NCI-H2029 (cell line): ENCODE measurements around the gene TANC1.

Experiments
- DNase-seq: peaks from one replicate; lab custom pipeline; 2025; lab: John Stamatoyannopoulos, UW

TANC1 gene

DNA sequence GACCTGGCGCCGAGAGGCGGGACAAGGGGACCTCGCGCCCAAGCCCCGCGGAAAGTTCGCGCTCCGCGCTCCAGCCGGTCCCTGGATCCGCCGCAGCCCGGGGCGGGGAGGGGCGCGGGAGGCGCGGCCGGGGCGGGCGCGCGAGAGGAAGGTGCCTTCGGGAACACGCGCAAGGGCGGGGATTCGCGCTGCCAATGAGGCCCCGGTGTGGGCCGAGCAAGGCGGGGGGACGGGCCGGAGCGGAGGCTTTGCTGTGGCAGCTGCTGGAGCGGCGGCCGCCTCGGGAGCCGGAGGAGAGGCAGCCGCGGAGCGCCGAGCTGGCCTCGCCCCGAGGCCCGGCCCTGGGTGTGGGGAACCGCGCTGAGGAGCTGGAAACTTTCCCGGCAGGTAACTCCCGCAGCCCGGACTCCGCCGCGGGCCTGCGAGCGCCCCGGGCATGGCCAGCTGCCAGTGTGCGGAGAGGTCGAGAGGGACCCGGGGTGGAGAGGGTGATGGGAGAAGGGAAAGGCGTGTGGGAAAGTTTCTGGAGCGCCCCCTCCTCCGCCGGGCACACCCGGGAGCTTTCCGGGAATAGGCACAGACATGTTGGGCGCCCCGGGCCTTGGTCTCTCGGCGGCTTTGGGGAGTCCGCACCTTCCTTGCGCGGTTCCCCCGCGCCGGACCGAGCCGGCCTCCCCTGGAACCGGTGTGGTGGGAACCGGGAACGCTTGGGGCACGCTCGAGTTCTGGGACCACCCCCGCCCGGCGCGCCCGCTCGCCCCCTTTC lies at the start of gene TANC1:
TANC1 (plus strand) TSS at position 245 of the 766 bp plus-strand sequence. CDS start 97,271 bp downstream, outside the sequence.
- peak; percentile 80 for DNase-seq

DNA sequence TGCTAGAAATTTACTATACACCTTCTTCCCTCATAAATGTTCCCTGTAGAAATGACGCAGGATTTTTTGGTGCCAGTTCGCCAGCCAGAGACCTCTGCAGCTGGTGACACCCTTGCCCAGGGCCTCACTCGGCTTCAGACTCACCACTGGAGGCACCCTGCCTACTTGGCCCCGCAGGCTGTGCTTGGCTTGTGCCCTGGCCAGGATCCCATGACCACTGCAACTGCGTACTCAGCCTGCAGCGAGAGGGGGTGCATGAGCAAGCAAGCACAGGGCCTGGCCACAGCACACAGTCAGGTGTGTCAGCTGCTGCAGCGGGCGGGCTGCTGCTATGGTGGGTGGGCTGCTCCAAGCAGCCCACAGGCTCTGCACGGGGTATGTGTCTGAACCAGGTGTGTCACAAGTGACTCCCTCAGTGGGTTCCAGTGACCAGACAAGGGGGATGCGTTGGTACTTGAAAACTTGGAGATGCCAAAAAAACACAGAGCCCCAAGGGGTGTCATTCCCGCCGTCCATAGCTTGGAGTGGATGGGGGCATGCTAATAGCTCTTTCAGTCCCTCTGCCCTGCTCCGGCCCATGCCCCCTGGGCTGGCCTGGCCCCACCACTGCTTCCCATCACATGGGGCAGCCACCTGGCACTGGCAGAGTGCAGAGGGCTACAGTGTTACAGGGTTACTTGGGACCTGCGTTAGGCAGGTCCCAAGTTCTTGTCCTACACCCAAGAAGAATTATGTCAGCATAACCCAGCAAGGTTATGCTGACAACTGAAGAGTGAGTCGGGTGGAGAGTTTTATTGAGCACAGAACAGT lies 46.6 kb upstream of the TANC1 start:
- DNase-seq, result no peak

- DNase-seq, result no peak
These were observed 45.8 kb upstream of the TANC1 start for GRCh38 chr2:158922601-158923000.

DNA sequence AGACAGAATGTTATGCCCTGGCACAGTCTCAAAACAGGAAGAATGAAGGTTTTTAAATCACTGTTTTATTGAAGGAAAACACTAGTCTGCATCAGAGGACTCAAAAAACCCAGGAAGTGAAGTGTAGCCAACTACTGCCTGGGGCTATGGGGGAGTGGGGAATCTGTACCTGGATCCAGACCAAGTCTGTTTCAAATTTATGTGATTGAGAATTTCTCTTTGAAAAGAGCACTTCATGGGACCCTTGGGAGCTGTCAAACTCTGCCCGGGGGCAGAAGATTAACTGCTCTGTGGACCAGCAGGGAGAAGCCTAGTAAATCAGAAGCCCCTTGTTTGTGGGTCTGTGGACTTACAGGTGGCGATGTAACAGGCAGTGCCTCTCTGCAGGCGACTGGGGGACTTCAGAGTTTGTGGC lies 45.3 kb upstream of the TANC1 start:
- no peak for DNase-seq

DNA sequence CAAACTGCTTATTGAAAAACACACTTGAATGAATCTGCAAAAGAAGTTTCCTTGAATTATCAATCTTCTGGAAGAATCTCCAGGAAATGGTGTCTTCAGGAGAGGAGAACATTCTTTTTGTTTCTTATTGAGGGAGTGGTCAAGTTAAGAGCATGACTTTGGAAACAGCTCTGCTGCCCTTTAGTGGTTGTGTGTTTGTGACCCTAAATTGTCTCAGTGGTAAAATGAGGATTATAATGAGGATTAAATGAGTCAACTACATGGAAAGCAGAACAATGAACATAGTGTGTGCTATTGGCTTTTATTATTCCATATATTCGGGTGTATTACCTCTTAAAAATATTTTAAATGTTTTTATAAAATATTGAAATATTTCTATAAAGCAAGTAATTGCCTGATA lies 44.8 kb upstream of the TANC1 start:
- DNase-seq, result no peak

- DNase-seq, result no peak
These were observed 41.9 kb upstream of the TANC1 start for GRCh38 chr2:158926478-158926948.

- DNase-seq, result no peak
These were observed 39.9 kb upstream of the TANC1 start for GRCh38 chr2:158928515-158928914.

DNA sequence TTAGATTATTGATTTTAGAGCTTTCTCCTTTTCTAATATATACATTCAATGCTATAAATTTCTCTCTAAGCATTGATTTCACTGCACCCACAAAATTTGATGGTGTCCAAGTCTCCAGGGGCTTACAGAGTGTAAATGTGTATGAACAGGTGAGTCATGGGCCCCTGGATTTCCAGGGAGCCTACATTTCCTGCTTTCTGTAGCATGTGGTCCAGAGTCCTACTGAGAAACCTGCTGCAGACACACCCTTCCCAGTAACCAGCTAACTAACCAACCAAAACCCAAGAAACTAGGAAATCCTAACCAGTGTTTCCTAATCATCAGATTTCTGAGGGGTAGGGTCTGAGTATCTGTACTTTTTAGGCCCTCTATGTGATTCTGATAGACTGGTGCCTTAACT lies 39.5 kb upstream of the TANC1 start:
- DNase-seq, result no peak

DNA sequence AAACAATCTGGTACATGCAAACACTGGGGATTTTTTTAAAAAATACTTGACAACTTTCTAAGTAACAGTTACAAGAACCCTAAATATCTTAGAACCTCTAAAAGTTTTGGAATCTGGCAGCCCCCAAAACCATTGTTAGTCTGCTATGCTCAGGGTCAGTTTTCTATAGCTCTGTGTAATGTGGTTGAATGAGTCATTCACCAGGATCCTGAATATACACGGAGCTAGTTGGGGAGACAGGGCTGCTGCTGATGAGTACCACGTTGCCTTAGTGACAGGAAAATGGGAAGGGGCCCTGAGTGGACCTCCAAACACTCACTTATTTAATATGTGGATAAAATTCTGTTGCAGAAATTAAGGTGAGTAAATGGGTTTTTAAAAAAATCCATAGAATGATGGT lies 36.9 kb upstream of the TANC1 start:
- no peak for DNase-seq

- no peak for DNase-seq
These were observed 36.3 kb upstream of the TANC1 start for GRCh38 chr2:158932131-158932645.

DNA sequence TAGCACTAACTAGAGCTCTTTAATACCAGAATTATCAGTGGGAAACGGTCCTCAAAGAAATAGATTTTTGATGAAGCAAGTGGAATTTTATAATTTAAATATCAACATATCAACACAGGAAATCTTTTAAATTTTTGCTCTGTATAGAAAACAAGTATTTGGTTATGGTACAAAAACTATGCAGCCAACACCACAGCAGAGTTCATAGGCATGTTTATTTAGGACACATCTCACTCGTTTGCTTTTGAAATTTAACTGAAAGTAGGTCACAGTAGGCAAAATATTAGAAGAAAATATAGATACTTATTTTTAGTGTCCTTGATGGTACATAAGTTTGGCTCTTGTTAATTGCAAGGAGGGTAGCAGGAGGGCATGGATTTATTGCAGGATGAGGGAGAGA lies 34.3 kb upstream of the TANC1 start:
- no peak for DNase-seq

DNA sequence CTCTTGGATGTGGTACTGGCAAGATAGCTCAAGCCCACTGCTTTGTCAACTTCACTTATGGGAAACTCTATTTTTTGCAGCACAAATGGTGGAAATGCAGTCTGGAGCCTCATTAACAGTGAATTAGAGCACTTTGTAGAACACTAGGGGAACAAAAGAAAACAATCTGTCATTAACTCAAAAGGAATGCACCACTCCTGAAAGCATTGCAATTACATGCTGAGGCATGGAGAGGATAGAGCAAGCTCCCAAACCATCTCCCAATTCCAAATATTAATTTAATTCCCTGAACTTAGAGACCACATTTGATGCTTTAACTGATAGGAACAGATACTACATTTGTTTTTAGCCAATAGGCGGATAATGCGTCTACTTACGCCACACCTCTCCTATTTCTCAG lies 32.8 kb upstream of the TANC1 start:
- DNase-seq, result no peak

DNA sequence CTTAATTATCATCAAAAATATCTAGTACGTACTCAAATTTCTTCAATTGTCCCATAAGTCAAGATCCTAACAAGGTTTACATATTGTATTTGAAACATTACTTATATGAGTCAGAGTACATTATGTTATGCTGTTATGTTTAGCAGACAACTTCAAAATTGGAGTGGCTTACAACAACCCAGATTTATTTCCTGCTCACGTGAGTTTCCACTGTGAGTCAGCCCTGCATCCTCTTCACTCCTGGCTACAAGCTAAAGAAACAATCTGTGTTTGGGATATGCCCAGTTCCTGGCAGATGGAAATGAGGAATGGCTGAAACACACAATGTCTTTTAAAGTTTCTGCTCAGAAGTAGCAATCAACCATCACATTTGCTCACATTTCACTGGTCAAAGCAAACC lies 31.5 kb upstream of the TANC1 start:
- peak; percentile 1 for DNase-seq

DNA sequence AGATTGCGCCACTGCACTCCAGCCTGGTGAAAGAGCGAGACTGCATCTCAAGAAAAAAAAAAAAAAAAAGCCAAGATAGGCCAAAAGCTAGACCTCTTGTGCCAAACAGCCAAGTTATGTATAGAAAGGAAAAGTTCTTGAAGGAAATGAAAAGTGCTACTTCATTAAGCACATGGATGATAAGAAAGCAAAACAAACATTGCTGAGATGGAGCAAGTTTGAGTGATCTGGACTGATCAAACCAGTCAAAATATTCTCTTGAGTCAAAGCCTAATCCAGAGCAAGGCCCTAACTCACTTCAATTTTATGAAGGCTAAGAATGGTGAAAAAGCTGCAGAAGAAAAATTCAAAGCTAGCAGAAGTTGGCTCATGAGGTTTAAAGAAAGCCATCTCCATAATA lies 28.1 kb upstream of the TANC1 start:
- DNase-seq, result no peak

- DNase-seq, result no peak
These were observed 24.5 kb upstream of the TANC1 start for GRCh38 chr2:158943973-158944372.

DNA sequence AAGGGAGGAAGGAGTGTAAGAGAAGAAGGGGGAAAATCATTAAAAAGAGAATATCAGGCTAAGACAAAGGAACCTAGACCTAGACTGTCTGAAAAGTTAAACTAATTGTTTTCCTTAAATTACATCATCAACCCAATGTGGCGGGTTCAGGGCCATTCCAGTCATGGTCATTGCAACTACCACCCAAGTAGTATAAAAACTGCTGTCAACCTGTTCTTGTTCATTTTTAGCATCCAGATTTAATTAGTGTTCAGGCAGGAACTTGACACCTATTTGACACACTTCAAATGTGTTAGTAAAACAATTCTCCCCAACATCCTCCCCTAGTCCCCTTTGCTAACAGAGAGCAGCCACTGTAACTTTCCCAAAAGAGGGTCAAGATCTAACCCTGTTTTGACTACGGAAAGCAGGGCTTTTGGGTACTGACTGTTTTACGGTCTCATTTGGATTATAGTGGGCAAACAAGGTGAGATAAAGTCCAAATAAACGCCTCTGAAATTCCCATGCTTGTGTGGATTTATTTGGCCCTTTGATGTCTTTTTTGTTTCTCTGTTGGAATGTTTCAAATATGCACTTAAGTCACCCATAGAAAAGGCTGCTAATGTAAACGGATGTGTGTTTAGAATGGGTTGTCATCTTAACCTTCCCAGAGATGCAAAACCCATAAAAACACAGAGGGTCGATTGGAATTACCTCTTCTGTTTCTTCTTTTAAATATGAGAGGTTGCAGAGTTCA lies 19.3 kb upstream of the TANC1 start:
- DNase-seq, result no peak

- DNase-seq, result peak; percentile 12
These were observed 15.0 kb upstream of the TANC1 start for GRCh38 chr2:158953454-158953853.

- peak; percentile 84 for DNase-seq
These were observed 14.3 kb upstream of the TANC1 start for GRCh38 chr2:158953926-158954763.

GRCh38 chr2:158955842-158956365 lies 12.5 kb upstream of the TANC1 start:
- no peak for DNase-seq

DNA sequence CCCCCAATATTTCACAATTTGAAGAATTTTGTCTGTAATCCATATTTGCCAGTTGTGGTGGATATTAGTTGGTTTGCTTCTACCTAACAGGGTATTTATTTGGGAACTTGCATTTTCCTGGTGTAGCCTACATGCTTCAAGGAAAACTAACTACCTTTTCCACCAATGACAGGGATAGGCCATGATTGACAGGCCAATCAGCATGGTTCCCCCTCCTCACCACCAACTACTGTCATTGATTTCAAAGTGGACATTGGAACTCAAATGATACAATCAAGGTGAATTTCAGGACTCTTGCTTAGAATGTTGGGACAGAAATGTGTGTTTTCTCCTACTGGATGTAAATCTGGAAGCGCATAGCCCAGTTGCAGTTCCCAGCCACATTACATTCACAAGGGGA lies 10.1 kb upstream of the TANC1 start:
- no peak for DNase-seq

DNA sequence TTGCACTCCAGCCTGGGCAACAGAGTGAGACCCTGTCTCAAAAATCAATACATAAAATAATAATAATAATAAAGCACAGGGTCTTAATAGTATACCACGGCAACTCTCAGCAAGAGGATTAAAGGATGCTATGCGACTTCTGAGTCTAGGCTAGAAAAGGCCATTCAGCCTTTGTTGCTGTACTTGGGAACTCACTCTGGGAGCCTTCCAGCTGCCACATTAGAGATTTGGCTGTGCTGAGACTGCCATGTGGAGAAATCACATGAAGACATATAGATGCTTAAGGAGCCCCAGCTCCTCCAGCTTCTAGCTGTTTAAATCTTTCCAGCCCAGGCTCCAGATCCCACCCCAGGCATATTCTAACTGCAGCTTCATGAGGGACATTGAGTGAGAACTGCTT lies 8.2 kb upstream of the TANC1 start:
- no peak for DNase-seq
